HG03575 (cell line): ENCODE data around the gene REX1BD.
"Not testable (repeated sequence)": the region's sequence is repeated elsewhere in the genome, so short reads cannot be mapped to it uniquely, and the experiment has no call there.

Source experiments
- ATAC-seq: cut with Tn5 transposase; IDR thresholded peaks from one replicate; pipeline ENCODE4 v1.9.1; 2021; ENCODE audit not compliant: unreplicated experiment, insufficient number of reproducible peaks, low FRiP score; ENCODE audit errors: extremely low read depth

REX1BD gene

DNA sequence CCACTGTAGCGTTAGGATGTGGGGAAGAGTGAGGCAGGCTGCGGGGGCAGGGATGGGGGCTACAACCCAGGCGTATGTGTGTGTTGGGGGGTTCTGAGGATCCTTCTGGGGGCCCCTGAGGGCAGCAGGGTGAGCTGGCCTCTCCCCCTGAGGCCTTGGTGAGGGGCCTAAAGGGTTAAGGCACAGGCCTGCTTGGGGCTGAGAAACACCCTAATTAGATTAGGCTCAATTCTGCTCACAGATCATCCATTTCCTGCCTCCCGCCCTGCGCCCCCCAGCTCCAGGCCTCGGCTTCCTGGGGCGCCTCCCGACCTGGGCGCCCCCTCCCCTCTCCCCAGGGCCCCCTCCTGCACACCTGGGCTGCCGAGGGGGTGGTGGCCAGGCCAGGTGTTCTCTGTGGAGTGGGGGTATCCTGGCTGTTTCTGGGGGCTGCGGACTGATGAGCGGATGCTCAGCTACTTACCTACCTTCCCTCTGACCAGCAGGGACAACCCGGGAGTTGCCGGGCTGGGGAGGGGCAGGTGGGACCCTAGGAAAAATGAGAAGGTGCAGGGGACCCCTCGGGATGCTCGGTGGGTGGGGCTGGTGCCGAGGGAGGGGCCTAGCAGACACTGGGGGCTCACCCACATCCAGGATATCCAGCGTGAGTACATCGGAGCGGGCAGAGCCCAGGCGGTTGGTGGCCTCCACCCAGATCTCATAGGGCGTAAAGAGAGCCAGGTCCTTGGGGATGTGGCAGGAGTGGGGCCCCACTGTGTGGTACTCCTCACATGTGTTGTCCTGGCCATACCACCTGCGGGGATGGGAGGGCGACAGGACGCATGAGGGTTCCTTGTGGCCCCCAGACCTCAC lies 9.4 kb downstream of the REX1BD start:
- ATAC-seq = no peak

DNA sequence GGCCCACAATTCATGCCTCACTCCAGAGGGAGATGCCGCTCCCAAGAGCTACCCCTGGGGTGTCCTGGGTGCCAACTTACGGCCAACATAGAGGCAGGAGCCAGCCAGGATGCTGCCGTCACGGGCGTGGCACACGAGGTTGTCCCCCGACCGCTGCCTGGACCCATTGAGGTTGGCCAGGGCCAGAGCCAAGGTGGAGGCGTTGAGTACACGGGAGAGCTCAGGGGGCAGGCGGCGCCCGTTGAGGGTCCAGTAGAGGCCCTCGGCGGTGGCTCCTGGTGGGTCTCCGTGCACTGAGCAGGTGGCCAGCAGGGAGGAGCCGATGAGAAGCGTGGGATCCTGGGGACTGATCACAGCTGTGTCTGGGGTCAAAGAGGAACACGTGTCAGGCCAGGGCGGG lies 10.9 kb downstream of the REX1BD start:
- ATAC-seq = no peak

DNA sequence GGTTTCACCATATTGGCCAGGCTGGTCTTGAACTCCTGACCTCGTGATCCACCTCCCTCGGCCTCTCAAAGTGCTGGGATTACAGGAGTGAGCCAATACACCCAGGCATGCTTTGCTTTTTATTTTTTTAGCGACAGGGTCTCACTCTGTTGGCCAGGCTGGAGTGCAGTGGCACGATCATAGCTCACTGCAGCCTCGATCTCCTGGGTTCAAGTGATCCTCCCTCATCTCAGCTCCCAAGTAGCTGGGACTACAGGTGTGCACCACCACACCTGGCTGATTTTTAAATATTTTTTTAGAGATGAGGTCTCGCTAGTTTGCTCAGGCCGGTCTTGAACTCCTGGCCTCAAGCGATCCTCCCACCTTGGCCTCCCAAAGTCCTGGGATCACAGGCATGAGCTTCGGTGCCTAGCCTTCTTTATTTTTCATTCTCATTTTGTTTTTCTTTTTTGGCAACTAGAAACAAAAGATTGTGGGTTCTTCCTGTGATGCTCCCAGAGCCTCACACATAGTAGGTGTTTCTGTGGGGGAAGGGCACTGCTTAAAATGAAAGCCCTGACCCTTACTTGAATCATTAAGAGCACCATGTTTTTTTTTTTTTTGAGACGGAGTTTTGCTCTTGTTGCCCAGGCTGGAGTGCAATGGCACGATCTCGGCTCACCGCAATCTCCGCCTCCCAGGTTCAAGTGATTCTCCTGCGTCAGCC lies 12.2 kb downstream of the REX1BD start:
- not testable (repeated sequence) for ATAC-seq

GRCh38 chr19:18601875-18602274 lies 13.3 kb downstream of the REX1BD start:
- ATAC-seq = no peak

DNA sequence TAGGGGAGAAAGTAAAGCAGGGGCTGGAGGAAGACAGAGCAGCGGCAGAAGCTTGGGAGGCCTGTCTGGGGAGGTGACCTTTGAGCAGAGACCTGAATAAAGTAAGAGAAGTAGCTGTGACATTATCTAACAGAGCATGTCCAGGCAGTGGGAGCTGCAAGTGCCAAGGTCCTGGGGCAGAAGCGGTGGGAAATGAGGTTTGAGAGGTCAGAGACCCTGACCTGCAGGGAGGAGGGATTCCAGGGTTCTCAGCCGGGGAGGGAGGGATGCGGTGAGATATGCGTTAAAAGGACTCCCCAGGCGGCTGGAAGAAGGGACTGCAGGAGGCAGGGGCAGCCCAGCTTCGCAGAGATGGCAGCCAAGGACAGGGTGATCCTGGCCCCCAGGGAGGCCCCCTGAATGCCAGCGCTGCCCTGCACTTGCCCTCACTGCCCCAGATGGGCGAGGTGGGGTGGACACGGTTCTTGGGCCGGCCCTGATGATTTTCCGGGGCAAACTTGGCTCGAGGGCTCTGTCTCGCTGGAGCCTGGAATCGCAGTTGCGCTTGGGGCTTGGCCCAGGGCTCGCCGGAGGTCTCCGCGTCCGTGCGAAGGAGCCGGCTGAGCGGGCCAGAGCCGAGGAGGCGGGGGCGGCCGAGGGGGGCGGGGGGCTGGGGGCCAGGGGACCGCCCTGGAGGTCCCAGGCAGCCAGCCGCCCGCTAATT lies 14.8 kb downstream of the REX1BD start:
- ATAC-seq = no peak

- no peak for ATAC-seq
Measured at GRCh38 chr19:18603958-18604819, 15.6 kb downstream of the REX1BD start.

- no peak for ATAC-seq
Measured at GRCh38 chr19:18604820-18605159, 16.2 kb downstream of the REX1BD start.

DNA sequence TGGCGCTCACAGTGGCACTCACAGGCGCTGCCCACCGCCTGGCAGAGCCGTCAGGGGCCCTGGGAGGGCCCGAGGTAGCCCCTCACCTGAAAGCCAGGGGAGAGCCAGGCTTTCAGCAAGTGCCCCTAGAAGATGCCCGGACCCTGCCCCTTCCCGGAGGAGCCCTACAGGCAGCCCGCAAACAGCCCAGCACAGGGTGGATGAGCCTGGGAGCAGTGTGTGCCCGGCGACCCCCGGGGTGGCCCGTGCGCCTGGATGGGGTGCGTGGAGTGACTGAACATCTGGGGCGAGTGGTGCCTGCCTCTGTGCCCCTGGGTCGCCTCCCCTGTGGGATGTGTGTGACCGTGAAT lies 16.6 kb downstream of the REX1BD start:
- no peak for ATAC-seq

DNA sequence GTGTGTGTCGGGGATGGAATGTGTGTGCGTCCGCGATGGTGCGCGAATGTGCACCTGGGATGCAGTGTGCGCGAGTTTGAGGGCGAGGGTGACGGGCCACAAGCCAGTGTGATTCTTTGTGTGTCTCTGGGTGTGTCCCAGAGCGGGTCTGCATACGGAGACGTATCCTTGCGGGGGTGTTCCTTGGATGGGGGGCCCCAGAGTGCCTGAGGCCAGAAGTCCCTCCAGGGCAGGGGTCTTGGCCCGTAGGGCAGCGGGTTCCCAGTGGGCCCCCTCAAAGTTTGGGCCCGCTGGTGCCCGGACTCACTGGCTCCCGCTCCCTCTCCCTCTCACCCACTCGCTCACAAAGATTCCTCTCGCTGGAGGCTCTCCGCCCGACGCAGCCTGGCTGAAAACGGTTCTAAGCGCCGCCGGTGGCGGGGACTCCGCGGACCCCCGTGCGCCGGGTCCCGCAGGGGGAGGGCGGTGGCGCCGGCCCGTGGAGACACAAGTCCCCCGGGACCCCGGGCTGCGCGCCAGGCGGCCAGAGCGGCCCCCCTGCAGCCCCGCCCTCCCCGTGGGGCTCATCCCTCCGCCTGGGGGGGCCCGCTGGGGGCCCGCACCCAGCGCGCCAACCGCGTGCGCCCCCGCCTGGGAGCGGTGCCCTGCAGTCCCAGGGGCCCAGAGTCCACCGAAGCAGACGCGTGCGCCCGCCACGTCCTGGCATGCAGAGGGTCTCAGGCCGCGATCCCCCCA lies 17.1 kb downstream of the REX1BD start:
- ATAC-seq = no peak

DNA sequence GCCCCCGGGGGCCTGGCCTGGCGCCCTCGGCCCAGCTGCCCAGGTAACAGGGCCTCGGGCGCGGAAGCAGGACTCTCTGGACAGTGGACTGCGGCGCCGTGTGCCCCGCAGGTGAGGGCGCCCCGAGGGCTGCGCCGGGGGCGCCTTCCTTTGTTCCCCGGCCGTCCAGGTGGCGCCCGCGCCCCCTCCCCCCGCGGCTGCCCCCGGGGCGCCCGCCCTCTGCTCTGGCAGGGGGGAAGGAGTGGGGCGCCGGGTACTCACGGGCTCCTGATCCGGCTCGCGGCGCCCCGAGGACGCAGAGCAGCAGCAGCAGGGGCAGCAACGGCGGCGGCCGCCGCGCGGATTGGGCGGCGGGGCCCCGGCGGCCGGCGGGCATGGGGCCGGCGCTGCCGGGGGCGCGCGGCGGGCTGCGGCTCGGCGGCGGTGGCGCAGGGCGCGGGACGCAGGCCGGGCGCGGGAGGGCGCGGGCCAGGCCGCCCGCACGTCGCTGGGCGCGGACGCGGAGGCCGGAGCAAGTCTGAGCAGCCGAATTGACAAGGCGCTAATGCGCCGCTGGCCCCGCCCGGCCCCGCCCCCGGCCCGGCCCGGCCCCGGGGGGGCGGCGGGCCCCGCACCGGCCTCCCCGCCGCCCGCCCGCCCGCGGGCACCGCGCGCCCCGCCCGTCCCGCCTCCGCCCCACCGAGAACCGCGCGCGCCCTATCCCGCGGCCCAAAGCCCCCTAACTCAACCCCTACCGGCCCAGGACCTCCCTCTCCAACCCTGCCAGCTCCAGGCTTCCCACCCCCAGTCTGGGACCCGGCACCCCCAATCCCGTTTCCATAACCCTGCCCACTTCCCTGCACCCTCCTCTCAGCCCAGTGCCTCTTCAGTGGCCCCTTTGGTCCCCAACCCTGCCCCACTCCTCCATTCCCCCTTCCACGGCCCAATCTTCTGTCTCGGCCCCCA lies 18.0 kb downstream of the REX1BD start, which contains the start of gene CRLF1:
TSS of gene CRLF1 (minus strand) at position 519 of the 945 bp plus-strand sequence. CDS start at position 376, 143 bp downstream.
- no peak for ATAC-seq

GRCh38 chr19:18607226-18608101 lies 18.9 kb downstream of the REX1BD start:
- no peak for ATAC-seq

GRCh38 chr19:18608102-18608804 lies 19.7 kb downstream of the REX1BD start:
- no peak for ATAC-seq

DNA sequence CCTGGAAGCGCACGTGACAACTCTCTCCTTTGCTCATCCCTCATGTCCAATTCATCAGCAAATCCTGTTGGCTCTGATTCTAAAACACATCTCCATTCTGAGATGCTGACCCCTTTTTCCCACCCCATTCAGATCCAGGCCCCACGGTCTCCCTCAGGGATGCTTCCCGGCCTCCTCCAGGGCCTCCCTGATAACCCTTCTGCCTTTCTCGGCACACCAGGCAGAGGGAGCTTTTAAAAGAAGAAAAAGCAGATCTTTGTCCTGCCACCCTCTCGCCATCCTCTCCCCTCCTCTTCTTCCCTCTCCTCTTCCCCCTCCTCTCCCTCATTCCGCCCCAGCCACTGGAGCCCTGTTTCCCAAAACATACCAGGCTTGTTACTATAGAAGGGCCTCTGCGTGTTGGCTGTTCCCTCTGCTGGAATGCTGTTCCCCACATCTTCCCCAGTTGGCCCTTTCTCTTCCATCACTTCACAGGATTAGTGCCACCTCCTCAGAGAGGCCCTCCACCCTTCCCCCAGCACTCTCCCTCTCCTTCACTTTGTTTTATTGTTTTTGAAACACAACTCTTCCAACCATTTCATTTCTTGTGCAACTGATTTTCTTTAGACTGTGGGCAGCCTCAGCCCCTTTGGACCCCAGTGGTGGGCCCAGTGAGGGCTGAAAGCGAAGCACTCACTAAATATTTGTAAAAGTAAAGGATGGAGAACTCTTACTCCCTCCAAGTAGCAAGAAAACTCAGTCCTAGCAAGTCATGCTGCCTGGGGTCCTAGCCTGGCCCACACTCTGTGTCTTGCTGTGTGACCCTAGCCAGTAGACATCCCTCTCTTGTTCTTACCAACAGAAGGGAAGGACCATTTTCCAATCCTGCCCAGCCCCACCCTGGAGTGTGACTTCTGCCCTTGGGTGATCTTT lies 20.5 kb downstream of the REX1BD start:
- ATAC-seq = no peak

GRCh38 chr19:18609717-18610051 lies 21.1 kb downstream of the REX1BD start:
- no peak for ATAC-seq

DNA sequence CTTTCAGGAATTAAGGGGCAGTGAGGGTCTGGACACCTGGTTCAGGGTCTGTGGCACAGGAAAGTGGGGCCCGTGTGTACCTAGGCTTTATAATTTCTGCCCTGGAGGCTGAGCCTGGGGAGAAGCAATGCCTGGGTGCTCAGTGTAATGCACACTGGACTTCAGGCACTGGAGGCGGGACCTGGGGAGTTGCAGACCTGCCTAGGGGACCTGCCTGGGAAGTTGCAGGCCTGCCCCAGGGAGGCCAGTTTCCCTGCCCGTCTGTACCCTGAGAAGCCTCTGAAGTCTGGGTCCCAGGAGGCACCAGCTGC lies 21.6 kb downstream of the REX1BD start:
- ATAC-seq = no peak
